Activated naive CD4-positive, alpha-beta T cell treated with anti-CD3 and anti-CD28 coated beads, Interleukin-2, amount 50 U/mL, for 72 hours (primary cell): ENCODE data around the gene CHPF. TPM values are rescaled to one million over a fixed set of nuclear protein-coding genes. Genes with fewer than 3 reads are reported as not detected.

Experiments used
- ATAC-seq, 2 donors: fragments of 150-1000 bp; cut with Tn5 transposase; 2 replicates each; pipeline ENCODE4 v1.10.0; 2021; ENCODE audit warnings: mild to moderate bottlenecking in 2 of 2, moderate library complexity in 2 of 2
- DNase-seq, 2 donors: peaks; one replicate each; pipeline ENCODE4 v3.0.0; 2021 to 2022; ENCODE audit warnings: low spot score in 2 of 2
- H3K27ac Mint-ChIP-seq, 2 donors: one replicate each; pipeline ENCODE4 v1.8.0; 2022; ENCODE audit warnings: mild to moderate bottlenecking in 2 of 2, mixed read lengths in 2 of 2
- H3K36me3 Mint-ChIP-seq, 2 donors: one replicate each; pipeline ENCODE4 v1.8.0; 2022; ENCODE audit warnings: mixed read lengths in 2 of 2
- H3K9me3 Mint-ChIP-seq, 2 donors: one replicate each; pipeline ENCODE4 v1.8.0; 2022; ENCODE audit warnings: mixed read lengths in 2 of 2
- total RNA-seq, 2 donors: library from RNA; stranded (reverse); gene quantifications; one replicate each; pipeline ENCODE4 v1.2.3, GENCODE V29; 2022

Gene CHPF
- total RNA-seq, 2 donors from 2014 or later = 13.2 to 16.7 TPM

GRCh38 chr2:219557791-219558785, 14.5 kb upstream of the CHPF start:
- no peaks in the 10 kb centered on the region for H3K9me3 Mint-ChIP-seq
- no peak for ATAC-seq

GRCh38 chr2:219557320-219557719, 13.7 kb upstream of the CHPF start:
- no peaks in the 10 kb centered on the region for H3K36me3 Mint-ChIP-seq
- ATAC-seq (no peak), DNase-seq (no peak)
- H3K9me3 Mint-ChIP-seq = no peaks in the 10 kb centered on the region
- no peak overlapping the region for H3K27ac Mint-ChIP-seq

More at GRCh38 chr2:219557791-219558785, 14.5 kb upstream of the CHPF start:
- H3K27ac Mint-ChIP-seq = no peak overlapping the region
- H3K36me3 Mint-ChIP-seq = no peaks in the 10 kb centered on the region
- DNase-seq = no peak

DNA sequence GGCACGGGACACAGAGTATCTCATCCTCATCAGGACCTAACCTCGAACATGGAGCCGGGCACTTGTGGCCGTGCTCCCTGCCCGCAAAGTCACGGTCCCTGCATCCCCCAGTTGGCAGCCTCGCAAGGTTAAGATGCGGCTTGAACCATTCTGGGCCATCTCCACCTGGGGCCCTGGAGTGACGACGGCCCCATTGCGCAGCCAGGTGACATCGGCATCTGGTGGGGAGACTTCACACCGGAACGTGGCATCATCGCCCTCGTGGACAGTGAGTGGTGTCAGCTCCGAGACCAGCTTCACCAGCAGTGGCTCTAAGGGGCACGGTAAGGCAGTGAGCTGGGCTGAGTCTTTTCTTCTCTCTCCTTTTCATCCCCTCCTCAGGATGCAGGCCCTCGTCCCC, 12.8 kb upstream of the CHPF start:
- no peak for DNase-seq
- no peaks in the 10 kb centered on the region for H3K9me3 Mint-ChIP-seq
- ATAC-seq = no peak
- no peaks in the 10 kb centered on the region for H3K36me3 Mint-ChIP-seq
- H3K27ac Mint-ChIP-seq = no peak overlapping the region

DNA sequence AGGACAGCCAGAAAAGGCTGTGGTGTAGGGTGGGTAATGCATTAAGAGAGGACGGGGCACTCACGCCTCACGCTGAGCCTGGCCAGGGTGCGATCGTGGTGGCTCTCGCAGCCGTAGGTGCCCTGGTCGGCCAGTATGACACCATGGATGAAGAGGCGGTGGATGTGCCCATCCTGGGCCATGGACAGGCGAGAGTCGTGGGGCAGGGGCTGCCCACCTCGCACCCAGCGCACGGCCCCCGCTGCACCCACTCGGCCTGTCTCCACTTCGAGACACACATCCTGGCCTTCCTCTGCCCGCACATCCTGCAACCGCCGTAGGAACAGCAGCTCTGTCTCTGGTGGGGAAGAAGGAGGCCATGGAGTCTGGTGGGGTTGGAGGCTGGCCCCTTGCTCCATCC, 12.3 kb upstream of the CHPF start:
- H3K9me3 Mint-ChIP-seq = no peaks in the 10 kb centered on the region
- no peak overlapping the region for H3K27ac Mint-ChIP-seq
- no peak for DNase-seq
- no peak for ATAC-seq
- no peaks in the 10 kb centered on the region for H3K36me3 Mint-ChIP-seq

- Mint-ChIP-seq H3K36me3 (no peaks in the 10 kb centered on the region), H3K9me3 (no peaks in the 10 kb centered on the region), H3K27ac (no peak overlapping the region)
- DNase-seq = no peak
- ATAC-seq = no peak
Observed at GRCh38 chr2:219554350-219554749, 10.7 kb upstream of the CHPF start.

GRCh38 chr2:219553463-219553963, 9.9 kb upstream of the CHPF start:
- Mint-ChIP-seq H3K36me3 (no peaks in the 10 kb centered on the region), H3K9me3 (no peaks in the 10 kb centered on the region)

DNA sequence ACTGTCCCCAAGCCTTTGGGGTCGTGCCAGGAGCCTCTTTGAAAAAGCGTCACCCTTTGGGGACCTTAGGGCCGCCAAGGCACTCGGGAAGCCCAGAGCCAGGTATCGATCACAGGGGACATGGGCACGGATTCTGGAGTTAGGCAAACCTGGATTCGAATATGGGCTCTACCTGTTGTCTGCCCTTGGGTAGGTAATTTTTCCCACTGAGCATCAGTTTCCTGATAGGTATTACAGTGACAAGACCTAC, 9.5 kb upstream of the CHPF start:
- H3K9me3 Mint-ChIP-seq = no peaks in the 10 kb centered on the region
- DNase-seq (no peak), ATAC-seq (no peak)
- H3K27ac Mint-ChIP-seq = no peak overlapping the region
- H3K36me3 Mint-ChIP-seq = no peaks in the 10 kb centered on the region

More at GRCh38 chr2:219553463-219553963, 9.9 kb upstream of the CHPF start:
- DNase-seq = no peak
- no peak for ATAC-seq
- no peak overlapping the region for H3K27ac Mint-ChIP-seq

GRCh38 chr2:219552382-219553167, 9.0 kb upstream of the CHPF start:
- H3K9me3 Mint-ChIP-seq = no peaks in the 10 kb centered on the region
- no peaks in the 10 kb centered on the region for H3K36me3 Mint-ChIP-seq
- peak; percentile 80 to 89 for DNase-seq
- H3K27ac Mint-ChIP-seq = no peak overlapping the region
- ATAC-seq = peak; percentile 91 to 93

- H3K9me3 Mint-ChIP-seq = no peaks in the 10 kb centered on the region
- DNase-seq (no peak), ATAC-seq (peak; percentile 18 to 60)
- no peaks in the 10 kb centered on the region for H3K36me3 Mint-ChIP-seq
- H3K27ac Mint-ChIP-seq = no peak overlapping the region
Observed at GRCh38 chr2:219551441-219552381, 8.1 kb upstream of the CHPF start.

- ATAC-seq (no peak), DNase-seq (no peak)
- Mint-ChIP-seq H3K36me3 (no peaks in the 10 kb centered on the region), H3K27ac (no peak overlapping the region), H3K9me3 (no peaks in the 10 kb centered on the region)
Observed at GRCh38 chr2:219549619-219550018, 6.0 kb upstream of the CHPF start.

- Mint-ChIP-seq H3K36me3 (no peaks in the 10 kb centered on the region), H3K27ac (no peak overlapping the region), H3K9me3 (no peaks in the 10 kb centered on the region)
- DNase-seq = no peak
- ATAC-seq = no peak
Observed at GRCh38 chr2:219548990-219549389, 5.4 kb upstream of the CHPF start.

- DNase-seq (no peak), ATAC-seq (no peak)
- H3K9me3 Mint-ChIP-seq = no peaks in the 10 kb centered on the region
- H3K27ac Mint-ChIP-seq = no peak overlapping the region
- H3K36me3 Mint-ChIP-seq = no peaks in the 10 kb centered on the region
Observed at GRCh38 chr2:219547621-219548020, 4.0 kb upstream of the CHPF start.

DNA sequence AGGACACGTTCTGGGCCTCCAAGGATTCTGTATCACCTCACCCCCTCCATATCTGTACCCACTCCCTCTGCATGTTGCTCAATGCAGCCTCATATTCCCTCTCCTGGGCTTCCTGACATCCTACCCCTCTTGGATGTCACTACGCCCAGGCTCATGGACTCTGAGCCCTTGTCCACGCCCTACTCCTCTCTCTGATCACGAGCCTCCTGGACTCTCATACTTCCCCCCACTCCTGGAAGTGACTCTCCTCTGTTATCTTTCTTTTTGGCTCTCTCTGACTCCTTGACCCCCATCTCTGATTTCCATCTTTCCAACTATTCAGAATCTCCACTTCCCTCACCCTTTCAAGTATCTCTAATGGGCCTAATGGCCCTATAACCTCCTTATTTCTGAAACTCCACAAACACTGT, 2.3 kb upstream of the CHPF start:
- H3K36me3 Mint-ChIP-seq = peaks cover 0 to 6% of the 10 kb centered on the region in 2 donors
- H3K9me3 Mint-ChIP-seq = no peaks in the 10 kb centered on the region
- no peak overlapping the region for H3K27ac Mint-ChIP-seq
- ATAC-seq = no peak
- DNase-seq = no peak

GRCh38 chr2:219545295-219545942, 1.8 kb upstream of the CHPF start:
- H3K27ac Mint-ChIP-seq = no peak overlapping the region
- no peak for DNase-seq
- H3K9me3 Mint-ChIP-seq = no peaks in the 10 kb centered on the region
- peaks cover 0 to 7% of the 10 kb centered on the region in 2 donors for H3K36me3 Mint-ChIP-seq
- ATAC-seq = no peak

- no peak for ATAC-seq
- Mint-ChIP-seq H3K36me3 (peaks cover 0 to 7% of the 10 kb centered on the region in 2 donors), H3K27ac (peak overlapping the region in 1 of 2 donors; percentile 19)
Observed at GRCh38 chr2:219544567-219544966, 958 bp upstream of the CHPF start.

More at GRCh38 chr2:219544567-219544966, 958 bp upstream of the CHPF start:
- H3K9me3 Mint-ChIP-seq = no peaks in the 10 kb centered on the region
- no peak for DNase-seq
